Hepatocyte (in vitro differentiated cells): Measurements from ENCODE around the gene DENND1A.

Experiments
- CTCF ChIP-seq: fragments of 200-600 bp; sonication (generic); IDR thresholded peaks from 2 replicates; pipeline ENCODE4 v1.5.1; 2016; ENCODE audit warnings: antibody characterized with exemption, mild to moderate bottlenecking; ENCODE audit not compliant: poor library complexity
- EZH2phosphoT487 ChIP-seq: fragments of 200-600 bp; sonication (generic); IDR thresholded peaks from one replicate; pipeline ENCODE4 v1.6.1; 2018; ENCODE audit warnings: antibody characterized with exemption, mild to moderate bottlenecking, low read depth, moderate library complexity; ENCODE audit not compliant: unreplicated experiment, severe bottlenecking

GRCh38 chr9:123397975-123398374 lies 532.0 kb downstream of the DENND1A start:
- TF ChIP-seq EZH2phosphoT487 (no peak), CTCF (no peak)
